H1 (cell line): ENCODE data around the gene KRABD2.

ENCODE experiments used
- CTCF ChIA-PET: fragments of 300-600 bp; sonication (Branson Sonifier 250); formaldehyde crosslinking; loops from one replicate; lab custom pipeline; 2021; ENCODE audit not compliant: partially characterized antibody; lab: Charles Lee
- POLR2A ChIA-PET: fragments of 300-600 bp; sonication (Branson Sonifier 250); formaldehyde crosslinking; loops from one replicate; lab custom pipeline; 2021; ENCODE audit warnings: inconsistent platforms; ENCODE audit not compliant: partially characterized antibody; lab: Charles Lee
- DNase-seq, 2 experiments: peaks; one replicate each; pipeline versions ENCODE4 v3.0.0 to v3.0.0-alpha.2; 2010 to 2022; ENCODE audit warnings: low spot score in 2 of 2, low read depth in 1 of 2, mixed read lengths in 1 of 2
- FAIRE-seq: peaks from 2 replicates; lab custom pipeline; 2011; peaks lifted over from hg19 to GRCh38; lab: Jason Lieb, UNC
- H2AFZ ChIP-seq: 2 replicates; pipeline ENCODE4 v1.8.1; 2012; ENCODE audit warnings: low read length, inconsistent platforms
- H2AK5ac ChIP-seq: 2 replicates; pipeline ENCODE4 v1.6.1; 2013; ENCODE audit warnings: low read depth, low read length
- H2BK120ac ChIP-seq: replicated peaks from 2 replicates; pipeline ENCODE3; 2013; ENCODE audit warnings: low read depth, low read length, inconsistent platforms
- H2BK12ac ChIP-seq: 2 replicates; pipeline ENCODE4 v1.6.1; 2013; ENCODE audit warnings: low read depth, low read length
- H2BK15ac ChIP-seq: 2 replicates; pipeline ENCODE4 v1.6.1; 2013; ENCODE audit warnings: low read length
- H2BK20ac ChIP-seq: 2 replicates; pipeline ENCODE4 v1.6.1; 2013; ENCODE audit warnings: low read length
- H2BK5ac ChIP-seq: 2 replicates; pipeline ENCODE4 v1.6.1; 2013; ENCODE audit warnings: low read depth, low read length
- H3K14ac ChIP-seq: 2 replicates; pipeline ENCODE4 v1.6.1; 2013; ENCODE audit warnings: inconsistent platforms; ENCODE audit not compliant: insufficient read length
- H3K18ac ChIP-seq: 2 replicates; pipeline ENCODE4 v1.6.1; 2013; ENCODE audit warnings: low read length; ENCODE audit errors: extremely low read depth
- H3K23ac ChIP-seq: 2 replicates; pipeline ENCODE4 v1.6.1; 2013; ENCODE audit warnings: inconsistent platforms; ENCODE audit not compliant: insufficient read length
- H3K23me2 ChIP-seq: 2 replicates; pipeline ENCODE4 v1.6.1; 2013; ENCODE audit warnings: low read depth, low read length
- H3K27ac ChIP-seq: 2 replicates; pipeline ENCODE4 v1.6.1; 2011; ENCODE audit warnings: low read depth, low read length, inconsistent platforms
- H3K27me3 ChIP-seq, 4 experiments: replicated peaks in 1 of 4; 1 replicate in 1 of 4; 2 replicates in 3 of 4; pipeline versions ENCODE4 v1.6.1 to v1.8.1; 2011 to 2013; ENCODE audit warnings: low read length in 3 of 4, mild to moderate bottlenecking in 3 of 4, inconsistent platforms in 2 of 4, mixed read lengths in 2 of 4, moderate library complexity in 1 of 4; ENCODE audit not compliant: control insufficient read depth in 3 of 4, insufficient read depth in 3 of 4; ENCODE audit errors: extremely low read depth in 1 of 4
- H3K36me3 ChIP-seq, 4 experiments: 2 replicates each; pipeline versions ENCODE4 v1.6.1 to v1.8.1; 2011 to 2013; ENCODE audit warnings: mild to moderate bottlenecking in 4 of 4, low read length in 3 of 4, moderate library complexity in 2 of 4, control low read depth in 1 of 4, inconsistent platforms in 1 of 4; ENCODE audit not compliant: insufficient read depth in 4 of 4, control insufficient read depth in 2 of 4
- H3K4ac ChIP-seq: replicated peaks from 2 replicates; pipeline ENCODE3; 2013; ENCODE audit warnings: low read length, low read depth, mixed read lengths, inconsistent platforms; ENCODE audit not compliant: insufficient read length
- H3K4me1 ChIP-seq, 4 experiments: replicated peaks in 1 of 4; 1 replicate in 1 of 4; 2 replicates in 3 of 4; pipeline versions ENCODE4 v1.6.1 to v1.8.1; 2011 to 2013; ENCODE audit warnings: low read length in 3 of 4, inconsistent platforms in 2 of 4, mixed read lengths in 1 of 4; ENCODE audit not compliant: insufficient read depth in 4 of 4, control insufficient read depth in 3 of 4
- H3K4me2 ChIP-seq, 2 experiments: 2 replicates each; pipeline versions ENCODE4 v1.6.1 to v1.8.1; 2011 to 2013; ENCODE audit warnings: low read depth in 2 of 2, low read length in 2 of 2, control low read depth in 1 of 2, inconsistent platforms in 1 of 2, mild to moderate bottlenecking in 1 of 2; ENCODE audit not compliant: insufficient read depth in 1 of 2
- H3K4me3 ChIP-seq, 4 experiments: fragments of 200-600, 300-600 bp in 1 of 4; sonication (generic), shearing (Covaris generic), sonication (Bioruptor Twin) in 1 of 4; 2 replicates each; pipeline versions ENCODE4 v1.5.1 to v1.8.1; 2011 to 2016; ENCODE audit warnings: low read length in 4 of 4, low read depth in 3 of 4, control low read depth in 2 of 4, inconsistent platforms in 2 of 4, mild to moderate bottlenecking in 2 of 4, mixed read lengths in 1 of 4, moderate library complexity in 1 of 4; ENCODE audit not compliant: insufficient read depth in 2 of 4; ENCODE audit errors: extremely low read depth in 1 of 4
- H3K56ac ChIP-seq: replicated peaks from 2 replicates; pipeline ENCODE3; 2013; ENCODE audit warnings: low read depth, mild to moderate bottlenecking, mixed read lengths, low read length, inconsistent platforms; ENCODE audit not compliant: insufficient read length
- H3K79me1 ChIP-seq: 2 replicates; pipeline ENCODE4 v1.6.1; 2013; ENCODE audit warnings: low read depth, low read length, control low read depth
- H3K79me2 ChIP-seq, 2 experiments: 2 replicates each; pipeline versions ENCODE4 v1.6.1 to v1.8.1; 2012 to 2013; ENCODE audit warnings: low read length in 2 of 2, mild to moderate bottlenecking in 2 of 2, inconsistent platforms in 1 of 2; ENCODE audit not compliant: insufficient read depth in 2 of 2, control insufficient read depth in 1 of 2
- H3K9ac ChIP-seq, 4 experiments: replicated peaks in 1 of 4; 1 replicate in 1 of 4; 2 replicates in 3 of 4; pipeline versions ENCODE4 v1.6.1 to v1.8.1; 2011 to 2013; ENCODE audit warnings: low read depth in 3 of 4, low read length in 3 of 4, control low read depth in 2 of 4, mild to moderate bottlenecking in 2 of 4, moderate library complexity in 2 of 4, inconsistent platforms in 1 of 4; ENCODE audit errors: extremely low read depth in 1 of 4
- H3K9me3 ChIP-seq, 2 experiments: 2 replicates each; pipeline versions ENCODE4 v1.6.1 to v1.8.1; 2012 to 2013; ENCODE audit warnings: mild to moderate bottlenecking in 2 of 2, moderate library complexity in 2 of 2, control low read depth in 1 of 2, inconsistent platforms in 1 of 2, low read depth in 1 of 2, low read length in 1 of 2, mixed read lengths in 1 of 2; ENCODE audit not compliant: insufficient read depth in 2 of 2
- H4K20me1 ChIP-seq, 2 experiments: replicated peaks in 1 of 2; 2 replicates each; pipeline versions ENCODE3 to v1.8.1; 2011 to 2013; ENCODE audit warnings: inconsistent platforms in 2 of 2, low read length in 2 of 2, mild to moderate bottlenecking in 1 of 2; ENCODE audit not compliant: insufficient read depth in 2 of 2, control insufficient read depth in 1 of 2
- H4K5ac ChIP-seq: 2 replicates; pipeline ENCODE4 v1.6.1; 2013; ENCODE audit warnings: low read length, low read depth, mixed read lengths, inconsistent platforms; ENCODE audit not compliant: insufficient read length
- H4K8ac ChIP-seq: 2 replicates; pipeline ENCODE4 v1.8.0; 2013; ENCODE audit warnings: mild to moderate bottlenecking, moderate library complexity, low read length, inconsistent platforms; ENCODE audit not compliant: insufficient read depth; ENCODE audit errors: extremely low read depth
- H4K91ac ChIP-seq: replicated peaks from 2 replicates; pipeline ENCODE3; 2013; ENCODE audit warnings: low read length, mixed read lengths, inconsistent platforms; ENCODE audit not compliant: insufficient read length
- CHD1 ChIP-seq: IDR thresholded peaks from 2 replicates; pipeline ENCODE4 v1.6.1; 2012; ENCODE audit warnings: low read depth, low read length, improper control_type of control experiment
- CHD2 ChIP-seq: IDR thresholded peaks from 2 replicates; pipeline ENCODE4 v1.6.1; 2012; ENCODE audit warnings: low read length, improper control_type of control experiment
- CTBP2 ChIP-seq: IDR thresholded peaks from 2 replicates; pipeline ENCODE4 v1.7.0; 2011; ENCODE audit warnings: borderline replicate concordance, mild to moderate bottlenecking, moderate library complexity, mixed read lengths, low read length; ENCODE audit not compliant: insufficient read depth, insufficient read length
- E2F6 ChIP-seq: IDR thresholded peaks from 2 replicates; pipeline ENCODE4 v1.6.1; 2012; ENCODE audit warnings: inconsistent platforms
- NRF1 ChIP-seq: IDR thresholded peaks from 2 replicates; pipeline ENCODE4 v1.6.1; 2011; ENCODE audit warnings: mild to moderate bottlenecking, low read depth, low read length, improper control_type of control experiment
- RBBP5 ChIP-seq: IDR thresholded peaks from 2 replicates; pipeline ENCODE4 v1.7.1; 2012; ENCODE audit warnings: low read depth, mild to moderate bottlenecking, inconsistent platforms, low read length, moderate library complexity, borderline replicate concordance
- RNF2 ChIP-seq: fragments of 200-900, 300-1000 bp; sonication (generic); IDR thresholded peaks from 2 replicates; pipeline ENCODE4 v1.7.1; 2016; ENCODE audit warnings: borderline replicate concordance, low read depth, mild to moderate bottlenecking, antibody characterized with exemption, low read length; ENCODE audit not compliant: poor library complexity, severe bottlenecking; ENCODE audit errors: missing control alignments
- RXRA ChIP-seq: IDR thresholded peaks from 2 replicates; pipeline ENCODE4 v1.6.1; 2011; ENCODE audit warnings: low read depth, mild to moderate bottlenecking, low read length, moderate library complexity; ENCODE audit not compliant: insufficient read depth
- SP1 ChIP-seq: IDR thresholded peaks from 2 replicates; pipeline ENCODE4 v1.6.1; 2011; ENCODE audit warnings: low read depth, low read length
- TAF1 ChIP-seq: IDR thresholded peaks from 2 replicates; pipeline ENCODE4 v1.6.1; 2011; ENCODE audit warnings: mild to moderate bottlenecking, low read depth, low read length
- TAF7 ChIP-seq: optimal IDR thresholded peaks from 2 replicates; pipeline ENCODE3; 2011; ENCODE audit warnings: low read depth, mild to moderate bottlenecking, inconsistent platforms, low read length, moderate library complexity, borderline replicate concordance
- TCF12 ChIP-seq: IDR thresholded peaks from 2 replicates; pipeline ENCODE4 v1.6.1; 2011; ENCODE audit warnings: low read depth, mild to moderate bottlenecking, low read length
- WGBS, 2 experiments: shearing (Covaris generic) in 1 of 2; methylation state at CpG; one replicate each; pipeline versions ENCODE4 v1.1.6 to v1.1.7; 2013 to 2015; ENCODE audit warnings: low lambda C conversion rate in 2 of 2, mixed read lengths in 2 of 2, inconsistent platforms in 1 of 2, low coverage in 1 of 2, missing lambda C conversion rate in 1 of 2; ENCODE audit not compliant: insufficient replicate concordance in 2 of 2, insufficient coverage in 1 of 2, insufficient read length in 1 of 2; ENCODE audit errors: extremely low coverage in 1 of 2, missing lambda C conversion rate in 1 of 2; 5-methylcytosine and 5-hydroxymethylcytosine counted together

KRABD2 gene

GRCh38 chr17:8393470-8394231 is 17.1 kb upstream of the KRABD2 start:
- FAIRE-seq (no peak), DNase-seq (no peak)
- no peaks in the 10 kb centered on the region for H3K23me2 ChIP-seq
- no peak overlapping the region for H3K4ac ChIP-seq
- H3K36me3 ChIP-seq: no peaks in the 10 kb centered on the region
- H3K4me1 ChIP-seq: peaks cover 4 to 12% (median 4%) of the 10 kb centered on the region in 4 experiments; a peak in 6 of 7 replicates
- no peak overlapping the region for H4K91ac ChIP-seq
- H3K56ac ChIP-seq: no peak overlapping the region
- H3K9ac ChIP-seq: no peak overlapping the region
- H3K23ac ChIP-seq: no peak overlapping the region
- H3K79me2 ChIP-seq: no peaks in the 10 kb centered on the region
- no peak overlapping the region for H3K4me2 ChIP-seq
- H4K5ac ChIP-seq: no peak overlapping the region
- WGBS, 2 experiments: 89% methylated on average over 8 of the region's 8 CpGs; no CpG with 5 or more reads in 1 of the 2 experiments
- no peak overlapping the region for H2BK15ac ChIP-seq
- H3K79me1 ChIP-seq: no peaks in the 10 kb centered on the region; the same call in 1 of the 2 replicates
- no peaks in the 10 kb centered on the region for H3K27me3 ChIP-seq
- H3K14ac ChIP-seq: no peak overlapping the region
- ChIA-PET POLR2A (interaction anchor here (1.0 to 4.7 kb wide), 8 partner anchors 9 to 406 kb away, joined by 3 to 51 read pairs (median 4); partner anchors contain the start of genes AURKB, CTC1, MFSD6L and NDEL1), CTCF (interaction anchor here (0.6 to 2.5 kb wide), 4 partner anchors 10 to 102 kb away, joined by 3 to 16 read pairs (median 6); no protein-coding TSS in a partner anchor)
- no peaks in the 10 kb centered on the region for H4K20me1 ChIP-seq
- no peak overlapping the region for H2BK120ac ChIP-seq
- no peak overlapping the region for H3K4me3 ChIP-seq
- no peak overlapping the region for H2AK5ac ChIP-seq
- H3K27ac ChIP-seq: no peak overlapping the region
- no peak overlapping the region for H2BK12ac ChIP-seq
- H4K8ac ChIP-seq: no peak overlapping the region; the same call in 1 of the 2 replicates
- H2AFZ ChIP-seq: no peak overlapping the region
- H3K18ac ChIP-seq: no peak overlapping the region
- H2BK20ac ChIP-seq: no peak overlapping the region
- peak overlapping the region; percentile 6; the same call in 1 of the 2 replicates for H2BK5ac ChIP-seq
- H3K9me3 ChIP-seq: no peaks in the 10 kb centered on the region
- TF ChIP-seq TAF7 (no peak), RXRA (no peak), SP1 (no peak), E2F6 (no peak), CTBP2 (no peak), NRF1 (no peak), RNF2 (no peak), RBBP5 (no peak), CHD1 (no peak), TAF1 (no peak), TCF12 (no peak), CHD2 (no peak)
